Spleen (tissue), 7 donors: ENCODE results near the gene TNFAIP2.

Experiments
- CTCF ChIP-seq, 11 experiments: fragments of 200-600 bp in 7 of 11; fragments of 450-650 bp in 4 of 11; sonication (generic) in 4 of 11; IDR thresholded peaks in 8 of 11; conservative IDR thresholded peaks in 3 of 11; 1 replicate in 7 of 11; 2 replicates in 4 of 11; pipeline versions ENCODE4 v1.4.0 to v1.8.0; 2016 to 2021; ENCODE audit warnings: antibody characterized with exemption in 11 of 11, inconsistent platforms in 4 of 11, mild to moderate bottlenecking in 1 of 11
- POLR2AphosphoS5 ChIP-seq, 3 donors: sonication (generic); formaldehyde crosslinking; IDR thresholded peaks; one replicate each; pipeline ENCODE4 v1.5.1; 2017; ENCODE audit warnings: antibody characterized with exemption in 3 of 3
- donor health status: DM: no; HTN: no; CAD: no; lungs with moderate emphysema.
- donor health status: DM: no; HTN: no; CAD: no.
- donor health status: DM: no; HTN: no; CAD: no.

GRCh38 chr14:103139132-103140025 lies 16.1 kb downstream of the TNFAIP2 start:
- TF ChIP-seq POLR2AphosphoS5 (IDR thresholded peaks at IDR 0.05) (no peak), CTCF (IDR thresholded peaks at IDR 0.05 in 8 of 11, conservative IDR thresholded peaks at IDR 0.05 in 3 of 11) (no peak)
